Measurements from ENCODE around the gene RXRA.
"Not testable (repeated sequence)": the region's sequence is repeated elsewhere in the genome, so short reads cannot be mapped to it uniquely, and the experiment has no call there.

Gene RXRA

GRCh38 chr9:134305533-134305932 is 20.7 kb upstream of the RXRA start:
- H3K4me3 ChIP-seq (ENCODE audit: low read depth, low read length) = no peak overlapping the region
- DNase-seq (ENCODE audit: low read depth, low spot score) = no peak
- TF ChIP-seq, protein P1, sequence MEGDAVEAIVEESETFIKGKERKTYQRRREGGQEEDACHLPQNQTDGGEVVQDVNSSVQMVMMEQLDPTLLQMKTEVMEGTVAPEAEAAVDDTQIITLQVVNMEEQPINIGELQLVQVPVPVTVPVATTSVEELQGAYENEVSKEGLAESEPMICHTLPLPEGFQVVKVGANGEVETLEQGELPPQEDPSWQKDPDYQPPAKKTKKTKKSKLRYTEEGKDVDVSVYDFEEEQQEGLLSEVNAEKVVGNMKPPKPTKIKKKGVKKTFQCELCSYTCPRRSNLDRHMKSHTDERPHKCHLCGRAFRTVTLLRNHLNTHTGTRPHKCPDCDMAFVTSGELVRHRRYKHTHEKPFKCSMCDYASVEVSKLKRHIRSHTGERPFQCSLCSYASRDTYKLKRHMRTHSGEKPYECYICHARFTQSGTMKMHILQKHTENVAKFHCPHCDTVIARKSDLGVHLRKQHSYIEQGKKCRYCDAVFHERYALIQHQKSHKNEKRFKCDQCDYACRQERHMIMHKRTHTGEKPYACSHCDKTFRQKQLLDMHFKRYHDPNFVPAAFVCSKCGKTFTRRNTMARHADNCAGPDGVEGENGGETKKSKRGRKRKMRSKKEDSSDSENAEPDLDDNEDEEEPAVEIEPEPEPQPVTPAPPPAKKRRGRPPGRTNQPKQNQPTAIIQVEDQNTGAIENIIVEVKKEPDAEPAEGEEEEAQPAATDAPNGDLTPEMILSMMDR (IDR thresholded peaks at IDR 0.05; ENCODE audit: insufficient read depth, low read length, missing control alignments) = no peak
- POLR2A ChIA-PET = no interaction called here
- CTCF ChIA-PET = no interaction called here

GRCh38 chr9:134306042-134306441 is 20.2 kb upstream of the RXRA start:
- CTCF ChIA-PET; H3K4me3 ChIP-seq (ENCODE audit: low read depth, low read length); POLR2A ChIA-PET; DNase-seq (ENCODE audit: low read depth, low spot score): not testable (repeated sequence)

- ChIA-PET CTCF (interaction anchor here (1.9 kb wide), 1 partner anchor 10 kb away, joined by 11 read pairs; no protein-coding TSS in a partner anchor), POLR2A (no interaction called here)
- no peak for DNase-seq (ENCODE audit: low read depth, low spot score)
- TF ChIP-seq, protein P1 (IDR thresholded peaks at IDR 0.05; ENCODE audit: insufficient read depth, low read length, missing control alignments) = no peak
- H3K4me3 ChIP-seq (ENCODE audit: low read depth, low read length) = no peak overlapping the region
Observed at GRCh38 chr9:134306636-134307600, 19.3 kb upstream of the RXRA start.

GRCh38 chr9:134307674-134308638 is 18.3 kb upstream of the RXRA start:
- no peak for DNase-seq (ENCODE audit: low read depth, low spot score)
- CTCF ChIA-PET = interaction anchor here (1.9 kb wide), 1 partner anchor 9 kb away, joined by 11 read pairs; no protein-coding TSS in a partner anchor
- H3K4me3 ChIP-seq (ENCODE audit: low read depth, low read length) = no peak overlapping the region
- POLR2A ChIA-PET = no interaction called here
- TF ChIP-seq, protein P1 (IDR thresholded peaks at IDR 0.05; ENCODE audit: insufficient read depth, low read length, missing control alignments) = no peak

- CTCF ChIA-PET; POLR2A ChIA-PET; H3K4me3 ChIP-seq (ENCODE audit: low read depth, low read length); DNase-seq (ENCODE audit: low read depth, low spot score): not testable (repeated sequence)
Observed at GRCh38 chr9:134308639-134309220, 17.5 kb upstream of the RXRA start.

- no peak for DNase-seq (ENCODE audit: low read depth, low spot score)
- TF ChIP-seq, protein P1 (IDR thresholded peaks at IDR 0.05; ENCODE audit: insufficient read depth, low read length, missing control alignments) = no peak
- no peak overlapping the region for H3K4me3 ChIP-seq (ENCODE audit: low read depth, low read length)
- ChIA-PET POLR2A (no interaction called here), CTCF (interaction anchor here (1.2 kb wide), 1 partner anchor 142 kb away, joined by 3 read pairs; no protein-coding TSS in a partner anchor)
Observed at GRCh38 chr9:134313470-134313869, 12.8 kb upstream of the RXRA start.
